ENCODE results near the gene TMEM245. TPM values are rescaled to one million over a fixed set of nuclear protein-coding genes. Genes with fewer than 3 reads are reported as not detected.

The TMEM245 gene
- total and polyA plus RNA-seq, 2 donors (not counting 1 experiment from before 2014, with no cell fraction given), result 6.3 to 34.3 TPM

DNA sequence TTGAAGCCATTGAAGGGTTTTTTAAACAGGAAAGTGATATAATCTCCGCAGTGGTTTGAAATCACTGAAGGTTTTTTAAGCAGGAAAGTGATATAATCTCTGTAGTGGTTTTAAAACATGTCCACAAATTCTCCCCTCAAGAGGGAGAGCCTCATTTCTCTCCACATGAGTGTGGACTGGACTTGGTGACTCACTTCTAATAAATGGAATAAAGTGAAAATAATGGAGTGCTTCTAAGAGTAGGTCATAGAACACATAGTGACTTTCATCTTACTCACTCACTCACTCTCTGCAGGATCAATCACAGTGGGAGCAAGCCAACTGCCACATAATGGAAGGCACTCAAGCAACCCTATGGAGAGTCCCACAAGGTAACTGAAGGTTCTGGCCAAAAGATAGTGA lies 118.5 kb downstream of the TMEM245 start:
- H3K36me3 ChIP-seq (replicated peaks in 1 of 2; ENCODE audit: control extremely low read depth in 1 of 2, control insufficient read depth in 1 of 2, extremely low read depth in 1 of 2, insufficient read depth in 2 of 2, low read length in 1 of 2), result no peaks in the 10 kb centered on the region
- DNase-seq, result no peak
- H3K27me3 Mint-ChIP-seq, result no peaks in the 10 kb centered on the region
- H3K4me3 ChIP-seq (ENCODE audit: control extremely low read depth in 1 of 5, extremely low read depth in 1 of 5, insufficient read depth in 1 of 5, low read depth in 2 of 5, low read length in 4 of 5), result no peak overlapping the region
- no peak overlapping the region for H3K4me2 ChIP-seq (replicated peaks; ENCODE audit: low read depth, low read length, poor library complexity, severe bottlenecking)
- H2AFZ ChIP-seq (ENCODE audit: insufficient read depth, low read depth, low read length, poor library complexity, severe bottlenecking), result no peak overlapping the region
- H3K27ac Mint-ChIP-seq, result no peak overlapping the region
- no peaks in the 10 kb centered on the region for H3K79me2 ChIP-seq (ENCODE audit: control insufficient read depth, insufficient read depth, low read length)
- no peak overlapping the region for H3K27ac ChIP-seq (ENCODE audit: low read length in 2 of 2)
- H3K4me1 ChIP-seq (ENCODE audit: control insufficient read depth in 2 of 2, insufficient read depth in 2 of 2, low read length in 2 of 2), result no peaks in the 10 kb centered on the region
- ChIA-PET CTCF (no interaction called here), POLR2A (no interaction called here)
- no CpG with 5 or more reads among the region's 1 CpG for WGBS (ENCODE audit: insufficient coverage)
- peaks cover 2% of the 10 kb centered on the region for H3K9me3 Mint-ChIP-seq (ENCODE audit: insufficient read depth)
- H3K4me1 Mint-ChIP-seq, result no peaks in the 10 kb centered on the region
- no peaks in the 10 kb centered on the region for H4K20me1 ChIP-seq (ENCODE audit: control insufficient read depth, insufficient read depth, low read length, poor library complexity, severe bottlenecking)
- TF ChIP-seq EZH2 (IDR thresholded peaks at IDR 0.05; ENCODE audit: borderline replicate concordance, insufficient read depth, low read depth, low read length, poor library complexity, severe bottlenecking), result no peak
- TF ChIP-seq, protein P1, sequence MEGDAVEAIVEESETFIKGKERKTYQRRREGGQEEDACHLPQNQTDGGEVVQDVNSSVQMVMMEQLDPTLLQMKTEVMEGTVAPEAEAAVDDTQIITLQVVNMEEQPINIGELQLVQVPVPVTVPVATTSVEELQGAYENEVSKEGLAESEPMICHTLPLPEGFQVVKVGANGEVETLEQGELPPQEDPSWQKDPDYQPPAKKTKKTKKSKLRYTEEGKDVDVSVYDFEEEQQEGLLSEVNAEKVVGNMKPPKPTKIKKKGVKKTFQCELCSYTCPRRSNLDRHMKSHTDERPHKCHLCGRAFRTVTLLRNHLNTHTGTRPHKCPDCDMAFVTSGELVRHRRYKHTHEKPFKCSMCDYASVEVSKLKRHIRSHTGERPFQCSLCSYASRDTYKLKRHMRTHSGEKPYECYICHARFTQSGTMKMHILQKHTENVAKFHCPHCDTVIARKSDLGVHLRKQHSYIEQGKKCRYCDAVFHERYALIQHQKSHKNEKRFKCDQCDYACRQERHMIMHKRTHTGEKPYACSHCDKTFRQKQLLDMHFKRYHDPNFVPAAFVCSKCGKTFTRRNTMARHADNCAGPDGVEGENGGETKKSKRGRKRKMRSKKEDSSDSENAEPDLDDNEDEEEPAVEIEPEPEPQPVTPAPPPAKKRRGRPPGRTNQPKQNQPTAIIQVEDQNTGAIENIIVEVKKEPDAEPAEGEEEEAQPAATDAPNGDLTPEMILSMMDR (IDR thresholded peaks at IDR 0.05), result no peak
- H3K27me3 ChIP-seq (replicated peaks in 1 of 4; ENCODE audit: control extremely low read depth in 1 of 4, control insufficient read depth in 3 of 4, insufficient read depth in 4 of 4, low read length in 3 of 4), result no peaks in the 10 kb centered on the region
- intact Hi-C loops (cut with micrococcal nuclease), result no loop called here
- peaks cover 6 to 10% (median 7%) of the 10 kb centered on the region in 3 donors for H3K9me3 ChIP-seq (ENCODE audit: control extremely low read depth in 1 of 3, control insufficient read depth in 2 of 3, insufficient read depth in 1 of 3, low read length in 2 of 3)
- H3K9ac ChIP-seq (ENCODE audit: low read length), result no peak overlapping the region
- no peak for ATAC-seq (ENCODE audit: low read depth)
- no peak overlapping the region for H3K4me3 Mint-ChIP-seq

DNA sequence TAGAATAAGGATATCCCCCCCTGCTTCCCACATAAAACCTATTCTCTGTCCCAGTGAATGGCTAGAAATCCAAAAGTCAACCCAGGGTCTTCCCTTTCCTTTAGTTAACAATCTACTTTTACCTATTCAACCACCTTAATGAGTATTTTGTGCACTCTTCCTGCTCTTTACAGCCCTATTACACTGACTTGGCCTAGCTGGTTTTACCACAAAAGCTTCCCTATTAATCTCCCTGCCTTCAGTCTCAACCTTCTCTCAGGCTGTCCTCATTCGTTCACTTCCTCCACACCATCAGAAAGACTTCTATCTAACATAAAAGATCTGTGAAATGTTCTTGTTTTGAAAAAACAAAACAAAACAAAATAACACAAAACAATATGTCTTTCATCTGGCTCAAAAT lies 122.6 kb downstream of the TMEM245 start:
- Mint-ChIP-seq H3K27ac (no peak overlapping the region), H3K27me3 (no peaks in the 10 kb centered on the region), H3K4me1 (no peaks in the 10 kb centered on the region), H3K4me3 (no peak overlapping the region), H3K9me3 (ENCODE audit: insufficient read depth) (no peaks in the 10 kb centered on the region)
- Histone ChIP-seq H3K27ac (ENCODE audit: low read length in 2 of 2) (no peak overlapping the region), H3K4me2 (replicated peaks; ENCODE audit: low read depth, low read length, poor library complexity, severe bottlenecking) (no peak overlapping the region), H2AFZ (ENCODE audit: insufficient read depth, low read depth, low read length, poor library complexity, severe bottlenecking) (no peak overlapping the region), H3K36me3 (replicated peaks in 1 of 2; ENCODE audit: control extremely low read depth in 1 of 2, control insufficient read depth in 1 of 2, extremely low read depth in 1 of 2, insufficient read depth in 2 of 2, low read length in 1 of 2) (no peaks in the 10 kb centered on the region), H3K79me2 (ENCODE audit: control insufficient read depth, insufficient read depth, low read length) (no peaks in the 10 kb centered on the region), H3K27me3 (replicated peaks in 1 of 4; ENCODE audit: control extremely low read depth in 1 of 4, control insufficient read depth in 3 of 4, insufficient read depth in 4 of 4, low read length in 3 of 4) (no peaks in the 10 kb centered on the region), H4K20me1 (ENCODE audit: control insufficient read depth, insufficient read depth, low read length, poor library complexity, severe bottlenecking) (no peaks in the 10 kb centered on the region), H3K9ac (ENCODE audit: low read length) (no peak overlapping the region), H3K4me1 (ENCODE audit: control insufficient read depth in 2 of 2, insufficient read depth in 2 of 2, low read length in 2 of 2) (no peaks in the 10 kb centered on the region), H3K9me3 (ENCODE audit: control extremely low read depth in 1 of 3, control insufficient read depth in 2 of 3, insufficient read depth in 1 of 3, low read length in 2 of 3) (no peaks in the 10 kb centered on the region), H3K4me3 (ENCODE audit: control extremely low read depth in 1 of 5, extremely low read depth in 1 of 5, insufficient read depth in 1 of 5, low read depth in 2 of 5, low read length in 4 of 5) (no peak overlapping the region)
- ATAC-seq (ENCODE audit: low read depth) (no peak), DNase-seq (no peak)
- WGBS (ENCODE audit: insufficient coverage), result no CpG with 5 or more reads among the region's 1 CpG
- ChIA-PET CTCF (no interaction called here), POLR2A (no interaction called here)
- TF ChIP-seq EZH2 (IDR thresholded peaks at IDR 0.05; ENCODE audit: borderline replicate concordance, insufficient read depth, low read depth, low read length, poor library complexity, severe bottlenecking), result no peak
- TF ChIP-seq, protein P1 (IDR thresholded peaks at IDR 0.05), result no peak
- intact Hi-C loops (cut with micrococcal nuclease), result no loop called here
